NCI-H128 (cell line): ENCODE results near the gene RBM26.

ENCODE experiments used
- DNase-seq: peaks from one replicate; lab custom pipeline; 2025; ENCODE audit not compliant: unreplicated experiment; lab: John Stamatoyannopoulos, UW

The RBM26 gene

GRCh38 chr13:79341202-79341601, 64.9 kb downstream of the RBM26 start:
- no peak for DNase-seq

GRCh38 chr13:79340490-79340889, 65.6 kb downstream of the RBM26 start:
- DNase-seq = no peak

- DNase-seq = no peak
Measured at GRCh38 chr13:79338343-79338742, 67.7 kb downstream of the RBM26 start.

- no peak for DNase-seq
Measured at GRCh38 chr13:79336966-79337365, 69.1 kb downstream of the RBM26 start.

- DNase-seq = no peak
Measured at GRCh38 chr13:79328510-79328909, 77.5 kb downstream of the RBM26 start.

- no peak for DNase-seq
Measured at GRCh38 chr13:79320433-79320832, 85.6 kb downstream of the RBM26 start.

- DNase-seq = no peak
Measured at GRCh38 chr13:79318664-79319063, 87.4 kb downstream of the RBM26 start.

- DNase-seq = no peak
Measured at GRCh38 chr13:79317856-79318255, 88.2 kb downstream of the RBM26 start.

- no peak for DNase-seq
Measured at GRCh38 chr13:79314652-79315051, 91.4 kb downstream of the RBM26 start.

GRCh38 chr13:79312340-79312855, 93.7 kb downstream of the RBM26 start:
- no peak for DNase-seq

GRCh38 chr13:79311386-79311785, 94.7 kb downstream of the RBM26 start:
- DNase-seq = no peak

- no peak for DNase-seq
Measured at GRCh38 chr13:79309690-79310089, 96.4 kb downstream of the RBM26 start.

- DNase-seq = no peak
Measured at GRCh38 chr13:79307866-79308298, 98.2 kb downstream of the RBM26 start.

GRCh38 chr13:79307433-79307861, 98.6 kb downstream of the RBM26 start:
- no peak for DNase-seq

- no peak for DNase-seq
Measured at GRCh38 chr13:79306650-79307049, 99.4 kb downstream of the RBM26 start.

- no peak for DNase-seq
Measured at GRCh38 chr13:79297128-79297527, 108.9 kb downstream of the RBM26 start.

GRCh38 chr13:79295906-79296706, 109.9 kb downstream of the RBM26 start:
- no peak for DNase-seq

GRCh38 chr13:79290595-79291244, 115.3 kb downstream of the RBM26 start:
- no peak for DNase-seq

- no peak for DNase-seq
Measured at GRCh38 chr13:79289571-79289970, 116.5 kb downstream of the RBM26 start.

- DNase-seq = no peak
Measured at GRCh38 chr13:79287939-79288795, 117.9 kb downstream of the RBM26 start.

- no peak for DNase-seq
Measured at GRCh38 chr13:79285159-79285558, 120.9 kb downstream of the RBM26 start.
